CD4-positive, alpha-beta T cell treated with Interleukin-2 at 100 ng/mL for 4 hours (primary cell): ENCODE results near the gene PLAU.
"Not testable (repeated sequence)": the region's sequence is repeated elsewhere in the genome, so short reads cannot be mapped to it uniquely, and the experiment has no call there.

Experiments
- DNase-seq: peaks from one replicate; pipeline ENCODE4 v3.0.0-alpha.2; 2020; ENCODE audit warnings: low spot score

PLAU gene

DNA sequence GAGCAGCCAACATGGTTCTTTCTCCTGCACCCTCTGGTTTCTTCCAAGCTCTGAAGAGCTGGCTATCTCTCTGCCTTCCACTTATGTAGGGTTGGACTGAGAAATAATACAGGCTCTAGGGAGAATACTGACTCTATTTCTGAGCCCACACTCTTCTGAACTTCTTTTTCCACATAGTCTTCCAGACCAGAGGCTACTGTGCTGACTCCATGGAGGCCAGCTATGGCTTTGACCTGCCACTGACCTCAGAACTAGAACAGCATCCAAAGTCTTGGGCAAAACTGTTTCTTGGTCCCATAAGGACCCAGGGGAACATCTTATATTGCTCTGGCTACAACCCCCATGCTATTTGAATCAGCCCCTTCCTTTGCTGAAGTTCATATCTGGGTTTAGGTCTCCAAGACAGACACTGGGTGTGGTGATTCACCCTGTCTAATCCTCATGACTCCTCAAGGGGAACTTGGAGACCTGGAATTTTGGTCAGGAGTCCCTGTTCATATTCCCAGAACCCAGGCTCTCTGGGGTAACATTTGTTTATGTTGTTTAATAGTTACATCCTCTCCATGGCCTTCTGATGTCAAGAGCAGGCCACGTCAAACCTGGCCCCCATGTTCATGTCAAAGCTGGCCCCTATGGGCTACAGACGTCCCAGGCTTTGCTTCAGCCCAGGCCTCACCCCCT, 12.1 kb upstream of the PLAU start:
- no peak for DNase-seq

DNA sequence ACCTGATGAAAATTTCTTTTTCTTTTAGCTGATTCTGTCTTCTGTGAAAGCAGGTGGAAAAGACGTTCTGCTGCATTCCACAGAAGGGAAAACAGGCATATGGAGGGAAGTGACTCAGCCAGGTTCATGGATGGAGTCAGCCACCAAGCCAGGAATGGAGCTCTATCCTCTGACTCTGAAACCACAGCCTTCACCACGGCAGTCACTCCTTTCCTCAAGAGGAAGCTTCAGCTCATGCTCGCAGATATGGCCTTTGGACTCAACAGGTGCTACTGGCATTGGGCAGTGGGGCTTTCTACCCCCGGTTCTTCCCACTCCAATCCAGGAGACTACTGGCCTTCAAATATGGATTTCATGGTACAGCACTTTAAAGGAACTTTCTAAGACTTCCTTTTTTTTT, 11.5 kb upstream of the PLAU start:
- no peak for DNase-seq

DNA sequence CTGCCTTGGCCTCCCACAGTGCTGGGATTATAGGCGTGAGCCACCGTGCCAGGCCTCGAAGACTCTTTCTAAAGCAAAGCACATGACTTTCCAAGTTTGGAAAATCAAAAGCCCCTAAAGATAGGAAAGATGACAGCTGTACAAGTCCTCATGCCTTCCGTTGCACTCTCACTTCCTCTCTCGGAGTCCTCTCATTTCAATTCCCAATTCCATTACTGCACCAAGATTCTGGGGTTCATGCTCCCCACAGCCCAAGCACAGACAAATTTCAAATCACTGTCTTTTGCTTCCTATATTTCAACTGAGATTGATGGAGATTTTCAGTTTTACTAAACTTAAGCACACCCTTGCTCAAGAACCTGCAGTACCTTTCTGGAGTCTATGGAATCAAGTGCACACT, 10.9 kb upstream of the PLAU start:
- no peak for DNase-seq

DNA sequence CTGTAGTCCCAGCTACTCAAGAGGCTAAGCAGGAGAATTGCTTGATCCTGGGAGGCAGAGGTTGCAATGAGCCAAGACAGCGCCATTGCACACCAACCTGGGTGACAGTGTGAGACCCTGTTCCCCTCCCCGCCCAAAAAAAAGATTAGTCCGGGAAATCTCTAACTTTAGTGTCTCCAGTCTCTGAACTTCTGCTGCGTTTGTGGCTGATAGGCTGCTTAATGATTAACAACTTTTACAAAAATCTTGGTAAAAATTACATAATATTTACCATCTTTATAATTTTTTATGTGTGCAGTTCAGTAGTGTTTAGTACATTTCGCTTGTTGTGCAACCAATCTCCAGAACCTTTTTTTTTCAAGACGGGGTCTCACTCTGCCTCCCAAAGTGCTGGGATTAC, 9.7 kb upstream of the PLAU start:
- no peak for DNase-seq

DNA sequence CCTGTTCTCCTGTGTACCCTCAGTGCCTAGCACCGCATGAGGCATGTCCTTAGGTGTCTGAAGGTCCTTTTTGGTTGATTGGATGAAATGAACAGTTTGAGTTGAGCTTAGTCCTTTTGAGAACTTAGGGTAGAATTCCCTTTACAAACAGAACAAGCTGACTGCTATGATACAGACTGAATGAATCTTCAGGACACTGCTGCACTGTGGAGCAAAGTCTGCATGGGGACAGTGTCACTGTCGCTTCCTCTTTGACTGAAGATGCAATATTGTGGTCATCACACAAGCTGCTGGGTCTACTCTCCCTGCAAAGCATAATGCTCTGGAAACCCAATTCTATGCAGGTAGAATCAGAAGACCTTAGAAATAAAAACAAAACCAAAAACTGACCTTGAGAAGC, 8.6 kb upstream of the PLAU start:
- no peak for DNase-seq

DNA sequence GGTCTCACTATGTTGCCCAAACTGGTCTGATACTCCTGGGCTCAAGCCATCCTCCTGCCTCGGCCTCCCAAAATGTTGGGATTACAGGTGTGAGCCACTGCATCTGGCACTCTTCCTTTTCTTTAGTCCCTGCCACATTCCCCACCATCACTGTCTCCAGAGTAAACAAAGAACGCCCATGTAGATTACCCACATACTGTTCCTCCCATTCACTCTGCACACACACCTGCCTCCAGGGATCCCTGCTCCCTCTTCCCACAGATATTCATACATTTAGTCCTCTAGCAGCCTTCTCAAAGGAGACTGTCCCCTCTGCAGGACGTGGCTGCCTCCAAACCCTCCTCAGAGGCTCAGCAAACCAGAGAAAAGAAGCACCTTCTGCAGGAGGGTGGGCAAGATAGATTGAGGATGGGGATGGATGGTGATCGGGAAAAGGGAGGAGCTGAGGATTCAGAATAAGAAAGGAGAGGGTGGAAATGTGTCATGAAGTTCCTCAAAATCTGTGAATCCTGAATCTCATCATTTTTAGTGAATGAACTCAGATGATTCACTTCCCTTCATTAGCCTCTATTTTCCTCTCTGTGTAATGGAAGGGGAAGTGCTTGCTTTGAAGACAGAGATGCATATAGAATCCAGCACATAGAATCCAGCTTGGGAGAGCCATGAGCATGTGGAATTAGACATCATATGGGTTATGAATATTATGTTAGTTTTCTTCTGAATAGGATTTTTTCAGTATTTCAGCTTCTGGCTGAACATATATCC, 5.5 kb upstream of the PLAU start:
- no peak for DNase-seq

DNA sequence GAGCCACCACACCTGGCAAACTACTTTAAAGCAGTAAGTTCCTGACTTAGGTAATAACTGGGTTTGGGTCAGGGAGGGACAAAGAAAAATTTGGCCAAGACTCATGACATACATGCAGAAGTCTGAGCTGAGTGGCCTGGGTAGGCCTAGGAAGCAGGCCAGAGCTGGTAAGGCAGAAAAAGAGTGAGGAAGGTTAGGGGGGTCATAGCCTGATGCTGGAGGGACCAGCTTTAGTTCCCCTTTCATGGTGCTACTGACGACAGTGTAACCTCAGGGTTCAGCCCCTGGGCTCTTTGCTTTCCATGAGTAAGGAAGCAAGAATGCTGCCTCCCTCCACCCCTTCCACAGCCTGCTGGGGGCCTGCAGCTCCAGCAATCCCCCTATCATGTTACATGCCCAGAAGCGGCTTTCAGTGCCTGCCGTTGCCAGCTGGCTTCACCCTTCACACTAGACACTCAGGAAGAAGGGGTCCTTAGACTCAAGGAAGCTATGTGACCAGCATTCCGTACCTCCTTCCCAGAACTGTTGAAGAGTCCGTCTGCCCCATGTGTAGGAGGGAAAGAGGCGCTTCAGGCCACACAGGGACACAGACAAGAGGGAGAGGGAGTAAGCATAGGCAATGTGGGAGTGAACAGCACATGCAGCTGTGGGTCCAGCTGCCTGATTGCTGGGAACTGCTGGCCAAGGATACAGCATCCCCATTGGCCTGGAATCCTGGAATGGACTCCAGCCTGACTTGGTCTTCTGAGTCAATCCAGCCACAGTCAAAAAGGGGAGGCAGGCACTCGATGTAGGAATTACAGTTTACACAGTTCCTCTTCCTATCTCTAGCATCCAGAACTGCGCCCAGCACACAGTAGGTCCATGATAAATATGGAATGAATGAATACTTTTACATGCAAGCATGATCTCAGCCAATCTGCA, 4.1 kb upstream of the PLAU start:
- no peak for DNase-seq

DNA sequence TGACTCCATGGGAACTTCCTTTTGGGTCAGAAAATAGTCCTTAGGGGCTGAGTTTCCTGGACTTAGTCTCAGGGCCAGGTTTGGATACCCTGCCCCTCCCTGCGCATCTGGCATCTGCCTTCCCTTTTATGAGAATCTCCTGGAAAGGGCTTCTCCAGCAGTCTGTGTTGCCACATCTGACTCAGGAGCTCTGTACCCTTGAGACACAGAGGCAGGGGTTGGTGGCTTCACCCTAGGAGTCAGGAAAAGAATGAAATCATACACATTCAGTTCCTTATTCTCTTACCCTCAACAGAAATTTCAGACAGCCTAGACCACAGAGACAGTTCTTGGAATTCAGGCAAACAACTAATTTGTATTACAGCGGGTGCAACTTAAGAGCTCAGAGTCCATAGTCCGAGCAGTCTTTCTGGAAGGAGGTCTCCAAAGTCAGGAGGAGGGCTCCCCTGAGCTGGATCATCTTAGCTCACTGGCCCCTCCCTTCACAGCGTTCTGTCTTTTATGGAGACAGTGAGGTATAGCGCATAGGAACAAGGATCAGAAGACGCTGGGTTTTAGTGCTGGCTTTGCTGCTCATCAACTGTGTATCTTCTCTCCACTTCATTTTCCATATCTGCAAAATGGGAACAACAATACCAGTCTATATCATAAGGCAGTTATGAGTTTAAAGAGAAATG, 3.0 kb upstream of the PLAU start:
- no peak for DNase-seq

DNA sequence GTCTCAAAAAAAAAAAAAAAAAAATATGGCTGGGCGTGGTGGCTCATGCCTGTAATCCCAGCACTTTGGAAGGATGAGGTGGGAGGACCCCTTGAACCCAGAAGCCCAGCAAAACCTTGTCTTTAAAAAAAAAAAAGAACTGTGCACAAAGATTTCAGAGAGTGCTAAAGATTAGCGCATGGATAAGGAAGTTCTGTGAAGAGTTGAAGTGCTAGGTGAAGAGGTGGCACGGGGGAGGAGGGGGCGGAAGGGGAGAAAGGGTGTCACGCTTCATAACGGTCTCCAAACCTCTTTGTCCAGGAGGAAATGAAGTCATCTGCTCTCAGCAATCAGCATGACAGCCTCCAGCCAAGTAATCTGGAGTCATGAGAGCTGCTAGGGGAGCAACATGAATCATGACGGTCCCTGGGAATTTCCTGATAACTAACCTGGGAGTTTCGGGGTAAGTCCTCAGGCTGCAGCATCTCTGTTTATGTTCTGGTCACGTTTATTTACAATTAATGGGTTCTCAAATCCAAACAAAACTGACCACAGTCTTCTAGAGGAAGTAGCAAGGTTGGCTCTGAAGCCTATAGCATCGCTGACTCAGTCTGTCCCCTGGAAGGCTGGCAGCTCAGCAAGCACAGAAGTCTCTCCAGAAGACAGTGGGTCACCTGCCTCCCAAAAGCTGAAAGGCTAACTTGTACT, 1.9 kb upstream of the PLAU start:
- DNase-seq = peak; percentile 57

DNA sequence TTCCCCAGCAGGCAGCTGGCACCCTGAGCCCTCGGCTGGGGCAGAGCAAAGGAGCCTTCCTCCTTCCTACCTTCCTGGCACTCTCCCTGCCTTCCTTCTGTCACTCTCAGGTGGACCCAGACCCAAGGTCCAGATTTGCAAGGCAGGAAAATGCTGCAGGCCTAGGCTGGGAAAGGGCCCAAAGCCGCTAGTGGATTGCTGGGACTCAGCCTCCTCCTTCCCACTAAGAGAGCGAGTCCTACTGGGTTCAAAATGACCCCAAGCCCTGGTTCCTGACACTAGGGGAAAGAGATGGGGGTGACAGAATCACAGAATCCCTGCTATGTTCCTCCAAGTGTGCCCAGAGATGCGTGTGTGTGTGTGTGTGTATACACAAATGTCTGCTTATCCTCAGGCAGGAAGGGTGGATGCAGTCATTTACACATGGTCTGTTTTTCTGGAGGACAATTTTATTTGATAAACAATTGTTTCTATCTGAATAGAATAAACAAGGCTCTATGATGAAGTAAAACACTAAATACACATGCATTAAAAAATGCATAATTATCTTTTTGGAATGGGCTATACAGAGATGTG, 1.3 kb upstream of the PLAU start:
- DNase-seq = no peak

DNA sequence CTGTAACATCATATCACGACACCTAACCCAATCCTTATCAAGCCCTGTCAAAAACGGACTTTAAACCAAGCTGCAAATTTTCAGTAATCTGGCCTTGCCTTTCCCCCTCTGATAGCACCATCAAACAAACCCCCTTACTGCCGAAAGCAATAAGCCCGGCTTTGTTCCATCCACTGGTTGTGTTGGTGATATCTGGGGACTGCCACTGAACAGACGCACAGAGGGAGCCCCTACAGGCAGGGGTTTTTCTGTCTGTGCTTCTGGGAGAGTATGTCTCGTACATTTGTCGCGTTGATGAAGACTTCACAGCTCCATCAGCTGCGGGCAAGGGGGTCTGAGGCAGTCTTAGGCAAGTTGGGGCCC, 550 bp upstream of the PLAU start:
- no peak for DNase-seq

DNA sequence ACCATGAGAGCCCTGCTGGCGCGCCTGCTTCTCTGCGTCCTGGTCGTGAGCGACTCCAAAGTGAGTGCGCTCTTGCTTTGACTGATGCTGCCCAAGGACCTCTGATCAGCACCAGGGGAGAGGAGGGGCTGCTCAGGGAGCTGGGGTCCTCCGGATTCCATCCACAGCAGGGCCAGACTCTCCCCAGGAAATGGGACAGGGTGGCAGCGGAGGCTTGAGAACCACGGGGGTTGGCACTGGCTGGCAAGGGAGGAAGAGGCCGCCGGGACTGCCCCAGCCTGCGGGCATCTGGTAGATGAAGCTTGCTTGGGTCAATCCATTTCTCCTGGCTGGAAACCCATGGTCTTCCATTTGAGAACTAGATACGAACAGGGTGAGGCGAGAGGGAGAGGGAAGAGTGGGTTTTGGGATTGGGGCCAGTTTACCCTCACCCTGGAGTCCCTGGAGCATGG, 647 bp downstream of the PLAU start:
- DNase-seq = no peak

DNA sequence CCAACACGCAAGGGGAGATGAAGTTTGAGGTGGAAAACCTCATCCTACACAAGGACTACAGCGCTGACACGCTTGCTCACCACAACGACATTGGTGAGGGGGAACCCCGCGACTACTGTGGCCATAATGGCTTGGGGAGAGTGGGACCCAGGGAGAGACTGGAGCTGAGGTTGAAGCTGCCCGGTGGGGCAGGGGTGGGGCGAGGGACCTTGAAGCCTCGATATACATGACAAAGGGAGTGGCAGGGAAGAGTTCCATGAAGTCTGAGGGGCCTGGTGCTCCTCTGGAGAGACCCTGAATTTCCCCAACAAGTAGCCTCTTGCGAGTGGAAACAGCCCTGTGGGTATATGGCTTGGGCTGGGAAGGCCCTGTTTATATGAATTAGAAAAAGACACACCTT, 3.1 kb downstream of the PLAU start:
- DNase-seq = no peak

DNA sequence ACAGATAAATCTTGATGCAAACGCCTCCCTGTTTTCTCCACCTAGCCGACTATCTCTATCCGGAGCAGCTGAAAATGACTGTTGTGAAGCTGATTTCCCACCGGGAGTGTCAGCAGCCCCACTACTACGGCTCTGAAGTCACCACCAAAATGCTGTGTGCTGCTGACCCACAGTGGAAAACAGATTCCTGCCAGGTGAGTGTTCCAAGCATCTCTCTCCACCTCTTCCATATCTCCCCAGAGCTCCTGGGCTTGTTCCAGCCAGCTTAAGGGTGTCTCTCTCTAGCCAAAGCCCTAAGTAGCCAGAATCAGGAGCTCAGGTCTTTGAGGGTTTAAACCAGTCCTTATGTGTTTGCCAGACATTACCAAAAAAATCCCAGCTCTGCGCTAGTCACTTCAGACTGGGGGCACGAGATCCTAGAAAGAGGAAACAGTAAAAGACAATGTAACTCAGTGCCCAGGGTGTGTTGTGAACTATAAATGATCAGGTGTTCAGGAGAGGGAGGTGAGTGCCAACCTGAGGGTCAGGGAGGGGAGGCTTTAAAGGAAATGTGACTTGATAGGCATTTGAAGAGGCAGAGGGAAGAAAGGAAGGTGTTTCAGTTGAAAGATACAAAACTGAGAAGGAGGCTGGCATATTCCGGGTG, 4.4 kb downstream of the PLAU start:
- DNase-seq = no peak

DNA sequence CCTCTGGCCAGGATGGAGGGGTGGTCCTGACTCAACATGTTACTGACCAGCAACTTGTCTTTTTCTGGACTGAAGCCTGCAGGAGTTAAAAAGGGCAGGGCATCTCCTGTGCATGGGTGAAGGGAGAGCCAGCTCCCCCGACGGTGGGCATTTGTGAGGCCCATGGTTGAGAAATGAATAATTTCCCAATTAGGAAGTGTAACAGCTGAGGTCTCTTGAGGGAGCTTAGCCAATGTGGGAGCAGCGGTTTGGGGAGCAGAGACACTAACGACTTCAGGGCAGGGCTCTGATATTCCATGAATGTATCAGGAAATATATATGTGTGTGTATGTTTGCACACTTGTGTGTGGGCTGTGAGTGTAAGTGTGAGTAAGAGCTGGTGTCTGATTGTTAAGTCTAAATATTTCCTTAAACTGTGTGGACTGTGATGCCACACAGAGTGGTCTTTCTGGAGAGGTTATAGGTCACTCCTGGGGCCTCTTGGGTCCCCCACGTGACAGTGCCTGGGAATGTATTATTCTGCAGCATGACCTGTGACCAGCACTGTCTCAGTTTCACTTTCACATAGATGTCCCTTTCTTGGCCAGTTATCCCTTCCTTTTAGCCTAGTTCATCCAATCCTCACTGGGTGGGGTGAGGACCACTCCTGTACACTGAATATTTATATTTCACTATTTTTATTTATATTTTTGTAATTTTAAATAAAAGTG, 6.0 kb downstream of the PLAU start:
- DNase-seq = no peak

DNA sequence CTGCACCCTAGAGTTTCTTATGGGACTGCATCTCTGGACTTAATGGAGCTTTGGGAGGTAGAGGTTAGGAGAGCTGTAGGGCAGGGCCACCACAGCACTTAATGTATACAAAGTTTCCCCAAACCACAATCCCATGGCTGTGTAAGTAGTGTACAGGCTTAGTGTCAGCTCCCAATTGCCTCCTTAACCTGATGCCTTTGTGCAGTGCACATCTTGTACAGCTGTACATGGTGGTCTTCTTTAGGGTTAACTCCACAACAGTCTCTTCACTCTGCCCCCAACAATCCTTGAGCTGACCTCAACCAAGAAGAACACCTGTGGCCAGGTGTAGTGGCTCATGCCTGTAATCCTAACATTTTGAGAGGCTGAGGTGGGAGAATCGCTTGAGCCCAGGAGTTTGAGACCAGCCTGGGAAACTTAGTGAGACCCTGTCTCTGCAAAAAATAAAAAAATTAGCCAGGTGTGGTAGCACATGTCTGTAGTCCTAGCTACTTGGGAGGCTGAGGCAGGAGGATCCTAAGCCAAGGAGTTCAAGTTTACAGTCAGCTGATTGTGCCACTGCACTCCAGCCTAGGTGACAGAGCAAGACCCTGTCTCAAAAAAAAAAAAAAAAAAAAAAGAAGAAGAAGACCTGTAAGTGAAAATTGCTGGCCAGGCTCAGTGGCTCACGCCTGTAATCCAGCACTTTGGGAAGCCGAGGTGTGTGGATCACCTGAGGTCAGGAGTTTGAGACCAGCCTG, 6.8 kb downstream of the PLAU start:
- no peak for DNase-seq

DNA sequence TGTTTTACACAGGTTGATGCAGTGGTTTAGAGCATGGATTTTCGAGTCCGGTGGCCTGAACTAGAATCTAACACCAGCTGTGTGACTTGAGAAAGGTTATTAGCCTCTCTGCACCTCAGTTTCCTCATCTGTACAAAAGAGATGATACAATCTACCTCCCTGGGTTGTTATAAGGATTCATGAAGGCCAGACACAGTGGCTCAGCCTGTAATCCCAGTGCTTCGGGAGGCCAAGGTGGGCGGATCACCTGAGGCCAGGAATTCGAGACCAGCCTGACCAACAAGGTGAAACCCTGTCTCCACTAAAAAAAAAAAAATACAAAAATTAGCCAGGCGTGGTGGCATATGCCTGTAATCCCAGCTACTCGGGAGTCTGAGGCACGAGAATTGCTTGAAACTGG, 8.5 kb downstream of the PLAU start:
- DNase-seq = not testable (repeated sequence)

DNA sequence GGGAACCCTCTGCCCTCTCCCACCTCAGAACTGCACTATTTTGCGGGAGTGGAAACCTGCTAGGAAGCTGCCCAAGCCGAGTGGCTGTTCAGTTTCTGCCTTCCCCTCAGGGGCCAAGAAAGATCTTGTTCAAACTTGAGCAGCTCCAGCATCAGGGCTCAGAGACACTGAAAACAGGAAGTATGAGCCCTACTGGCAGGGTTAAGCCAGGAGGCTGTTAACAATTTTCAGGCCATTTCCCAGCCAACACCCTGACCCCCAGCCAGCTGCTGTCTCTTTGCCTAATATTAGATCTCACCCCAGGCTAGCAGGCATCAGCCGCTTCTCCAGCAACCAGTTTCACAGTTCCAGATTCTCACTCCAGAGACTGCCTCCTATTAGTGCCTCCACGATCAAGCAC, 9.2 kb downstream of the PLAU start:
- DNase-seq = no peak
